ENCODE results near the gene CIRBP. TPM values are rescaled to one million over a fixed set of nuclear protein-coding genes. Genes with fewer than 3 reads are reported as not detected.
A peak's percentile ranks its signal among the peaks of the same experiment; 100 is the strongest.

Gene CIRBP
- total and polyA plus RNA-seq, 9 of the 15 experiments (the other 6 are each of a cell fraction or from before 2014, with no cell fraction given), result 20.5 to 327 (median 176) TPM

- TF ChIP-seq, protein P1, sequence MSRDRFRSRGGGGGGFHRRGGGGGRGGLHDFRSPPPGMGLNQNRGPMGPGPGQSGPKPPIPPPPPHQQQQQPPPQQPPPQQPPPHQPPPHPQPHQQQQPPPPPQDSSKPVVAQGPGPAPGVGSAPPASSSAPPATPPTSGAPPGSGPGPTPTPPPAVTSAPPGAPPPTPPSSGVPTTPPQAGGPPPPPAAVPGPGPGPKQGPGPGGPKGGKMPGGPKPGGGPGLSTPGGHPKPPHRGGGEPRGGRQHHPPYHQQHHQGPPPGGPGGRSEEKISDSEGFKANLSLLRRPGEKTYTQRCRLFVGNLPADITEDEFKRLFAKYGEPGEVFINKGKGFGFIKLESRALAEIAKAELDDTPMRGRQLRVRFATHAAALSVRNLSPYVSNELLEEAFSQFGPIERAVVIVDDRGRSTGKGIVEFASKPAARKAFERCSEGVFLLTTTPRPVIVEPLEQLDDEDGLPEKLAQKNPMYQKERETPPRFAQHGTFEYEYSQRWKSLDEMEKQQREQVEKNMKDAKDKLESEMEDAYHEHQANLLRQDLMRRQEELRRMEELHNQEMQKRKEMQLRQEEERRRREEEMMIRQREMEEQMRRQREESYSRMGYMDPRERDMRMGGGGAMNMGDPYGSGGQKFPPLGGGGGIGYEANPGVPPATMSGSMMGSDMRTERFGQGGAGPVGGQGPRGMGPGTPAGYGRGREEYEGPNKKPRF (IDR thresholded peaks at IDR 0.05; ENCODE audit: low read depth, low read length), result no peak
- no peak for TF ChIP-seq ETV5 (CRISPR knock-in tag; IDR thresholded peaks at IDR 0.05; ENCODE audit: low read depth)
- TF ChIP-seq SIN3A (IDR thresholded peaks at IDR 0.05; ENCODE audit: borderline replicate concordance in 2 of 2, control insufficient read depth in 1 of 2, low read depth in 2 of 2, low read length in 2 of 2), result 0 out of 4 replicates have a peak, but pooled peaks of 1 of the 2 experiments have one; percentile 32
- TF ChIP-seq MYNN (IDR thresholded peaks at IDR 0.05), result 0 out of 2 replicates have a peak, but pooled peaks have one; percentile 8
- TF ChIP-seq MYNN (CRISPR knock-in tag; IDR thresholded peaks at IDR 0.05), result no peak
- TF ChIP-seq MCM5 (IDR thresholded peaks at IDR 0.05; ENCODE audit: low read depth), result no peak
- no peak for TF ChIP-seq ZNF175 (CRISPR knock-in tag; IDR thresholded peaks at IDR 0.05; ENCODE audit: low read depth)
- TF ChIP-seq, protein P2, sequence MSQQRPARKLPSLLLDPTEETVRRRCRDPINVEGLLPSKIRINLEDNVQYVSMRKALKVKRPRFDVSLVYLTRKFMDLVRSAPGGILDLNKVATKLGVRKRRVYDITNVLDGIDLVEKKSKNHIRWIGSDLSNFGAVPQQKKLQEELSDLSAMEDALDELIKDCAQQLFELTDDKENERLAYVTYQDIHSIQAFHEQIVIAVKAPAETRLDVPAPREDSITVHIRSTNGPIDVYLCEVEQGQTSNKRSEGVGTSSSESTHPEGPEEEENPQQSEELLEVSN (IDR thresholded peaks at IDR 0.05; ENCODE audit: borderline replicate concordance in 1 of 2, extremely low read depth in 1 of 2, insufficient read depth in 1 of 2, insufficient read length in 1 of 2, low read depth in 1 of 2, low read length in 1 of 2, poor library complexity in 1 of 2, severe bottlenecking in 1 of 2), result peak in 1 of 2 experiments; percentile 13
- peak; percentile 93 for TF ChIP-seq FOSL1 (tag; conservative IDR thresholded peaks at IDR 0.05)
- TF ChIP-seq SAP30 (IDR thresholded peaks at IDR 0.05; ENCODE audit: borderline replicate concordance, insufficient read depth, low read depth, low read length, poor library complexity, severe bottlenecking), result peak; percentile 39
- no peak for TF ChIP-seq NCOA2 (IDR thresholded peaks at IDR 0.05; ENCODE audit: partially characterized antibody in 2 of 2)
- no peak for TF ChIP-seq NFIC (IDR thresholded peaks at IDR 0.05)
- peak; percentile 56 for TF ChIP-seq RBBP5 (IDR thresholded peaks at IDR 0.05; ENCODE audit: borderline replicate concordance, insufficient read depth, low read length, poor library complexity, severe bottlenecking)
- TF ChIP-seq ZNF140 (CRISPR knock-in tag; IDR thresholded peaks at IDR 0.05), result no peak
- TF ChIP-seq GATAD2B (IDR thresholded peaks at IDR 0.05; ENCODE audit: borderline replicate concordance), result 0 out of 2 replicates have a peak, but pooled peaks have one; percentile 40
- TF ChIP-seq, protein P3, sequence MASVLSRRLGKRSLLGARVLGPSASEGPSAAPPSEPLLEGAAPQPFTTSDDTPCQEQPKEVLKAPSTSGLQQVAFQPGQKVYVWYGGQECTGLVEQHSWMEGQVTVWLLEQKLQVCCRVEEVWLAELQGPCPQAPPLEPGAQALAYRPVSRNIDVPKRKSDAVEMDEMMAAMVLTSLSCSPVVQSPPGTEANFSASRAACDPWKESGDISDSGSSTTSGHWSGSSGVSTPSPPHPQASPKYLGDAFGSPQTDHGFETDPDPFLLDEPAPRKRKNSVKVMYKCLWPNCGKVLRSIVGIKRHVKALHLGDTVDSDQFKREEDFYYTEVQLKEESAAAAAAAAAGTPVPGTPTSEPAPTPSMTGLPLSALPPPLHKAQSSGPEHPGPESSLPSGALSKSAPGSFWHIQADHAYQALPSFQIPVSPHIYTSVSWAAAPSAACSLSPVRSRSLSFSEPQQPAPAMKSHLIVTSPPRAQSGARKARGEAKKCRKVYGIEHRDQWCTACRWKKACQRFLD (CRISPR knock-in tag; IDR thresholded peaks at IDR 0.05), result peak; percentile 48; the same call in 1 of the 2 replicates
- TF ChIP-seq PCBP1 (IDR thresholded peaks at IDR 0.05; ENCODE audit: low read depth, low read length, poor library complexity, severe bottlenecking), result no peak
- TF ChIP-seq NCOR1 (IDR thresholded peaks at IDR 0.05), result 0 out of 2 replicates have a peak, but pooled peaks have one; percentile 8
- no peak for TF ChIP-seq MIER1 (IDR thresholded peaks at IDR 0.05; ENCODE audit: low read depth)
- TF ChIP-seq, protein P4, sequence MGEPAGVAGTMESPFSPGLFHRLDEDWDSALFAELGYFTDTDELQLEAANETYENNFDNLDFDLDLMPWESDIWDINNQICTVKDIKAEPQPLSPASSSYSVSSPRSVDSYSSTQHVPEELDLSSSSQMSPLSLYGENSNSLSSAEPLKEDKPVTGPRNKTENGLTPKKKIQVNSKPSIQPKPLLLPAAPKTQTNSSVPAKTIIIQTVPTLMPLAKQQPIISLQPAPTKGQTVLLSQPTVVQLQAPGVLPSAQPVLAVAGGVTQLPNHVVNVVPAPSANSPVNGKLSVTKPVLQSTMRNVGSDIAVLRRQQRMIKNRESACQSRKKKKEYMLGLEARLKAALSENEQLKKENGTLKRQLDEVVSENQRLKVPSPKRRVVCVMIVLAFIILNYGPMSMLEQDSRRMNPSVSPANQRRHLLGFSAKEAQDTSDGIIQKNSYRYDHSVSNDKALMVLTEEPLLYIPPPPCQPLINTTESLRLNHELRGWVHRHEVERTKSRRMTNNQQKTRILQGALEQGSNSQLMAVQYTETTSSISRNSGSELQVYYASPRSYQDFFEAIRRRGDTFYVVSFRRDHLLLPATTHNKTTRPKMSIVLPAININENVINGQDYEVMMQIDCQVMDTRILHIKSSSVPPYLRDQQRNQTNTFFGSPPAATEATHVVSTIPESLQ (CRISPR knock-in tag; IDR thresholded peaks at IDR 0.05), result no peak
Observed at GRCh38 chr19:1265615-1266128, 3.5 kb upstream of the CIRBP start (continued).

All from K562 (cell line).